HL-60 (cell line): ENCODE results near the gene PLSCR5.

ENCODE experiments used
- DNase-seq, 2 experiments: peaks; one replicate each; pipeline ENCODE4 v3.0.0-alpha.2; 2010 to 2020; ENCODE audit warnings: low read depth in 1 of 2, low spot score in 1 of 2
- H3K27ac ChIP-seq: fragments of 250-450 bp; sonication (Bioruptor Pico); replicated peaks from 2 replicates; pipeline ENCODE4 v1.5.1; 2020; ENCODE audit warnings: mild to moderate bottlenecking, moderate library complexity
- H3K27me3 ChIP-seq: fragments of 250-450 bp; sonication (Bioruptor Pico); 2 replicates; pipeline ENCODE4 v1.5.1; 2021; ENCODE audit warnings: mild to moderate bottlenecking, moderate library complexity; ENCODE audit not compliant: insufficient read depth, poor library complexity, severe bottlenecking
- H3K4me3 ChIP-seq: replicated peaks from 2 replicates; pipeline ENCODE4 v1.5.1; 2011; ENCODE audit warnings: mild to moderate bottlenecking, control low read depth, low read length; ENCODE audit not compliant: insufficient read depth
- CTCF ChIP-seq: IDR thresholded peaks from one replicate; pipeline ENCODE4 v1.5.1; 2011; ENCODE audit warnings: low read length, control low read depth, inconsistent platforms; ENCODE audit not compliant: insufficient read depth
- GABPA ChIP-seq: IDR thresholded peaks from 2 replicates; pipeline ENCODE4 v1.6.1; 2012; ENCODE audit warnings: low read depth
- POLR2AphosphoS5 ChIP-seq: IDR thresholded peaks from 2 replicates; pipeline ENCODE4 v1.6.1; 2012; ENCODE audit warnings: low read depth
- REST ChIP-seq: IDR thresholded peaks from 2 replicates; pipeline ENCODE4 v1.6.1; 2012; ENCODE audit warnings: low read depth; ENCODE audit not compliant: insufficient replicate concordance
- SPI1 ChIP-seq: IDR thresholded peaks from 2 replicates; pipeline ENCODE4 v1.6.1; 2012; ENCODE audit warnings: low read depth, mild to moderate bottlenecking, borderline replicate concordance

PLSCR5 gene

GRCh38 chr3:146594843-146595482 is 10.2 kb downstream of the PLSCR5 start:
- TF ChIP-seq CTCF (no peak), REST (no peak), GABPA (no peak)
- peaks cover 3% of the 10 kb centered on the region for H3K27me3 ChIP-seq
- no peak overlapping the region for H3K4me3 ChIP-seq
- H3K27ac ChIP-seq = no peak overlapping the region
- no peak for DNase-seq

- Histone ChIP-seq H3K4me3 (no peak overlapping the region), H3K27me3 (peaks cover 3% of the 10 kb centered on the region), H3K27ac (no peak overlapping the region)
- TF ChIP-seq POLR2AphosphoS5 = no peak
- TF ChIP-seq SPI1 = no peak
- no peak for TF ChIP-seq REST
- TF ChIP-seq GABPA = no peak
- TF ChIP-seq CTCF = no peak
- DNase-seq = no peak
Measured at GRCh38 chr3:146593776-146594175, 11.4 kb downstream of the PLSCR5 start.

GRCh38 chr3:146590521-146590920 is 14.6 kb downstream of the PLSCR5 start:
- H3K27me3 ChIP-seq = no peaks in the 10 kb centered on the region
- TF ChIP-seq REST (no peak), CTCF (no peak), POLR2AphosphoS5 (no peak), GABPA (no peak), SPI1 (no peak)
- no peak overlapping the region for H3K27ac ChIP-seq

More at GRCh38 chr3:146590521-146590920, 14.6 kb downstream of the PLSCR5 start:
- no peak overlapping the region for H3K4me3 ChIP-seq
- no peak for DNase-seq
